Heart left ventricle (tissue), 13 donors: ENCODE results near the gene NDUFV1.

Experiments
- POLR2A ChIP-seq, 2 donors: fragments of 450-650 bp; IDR thresholded peaks; one replicate each; pipeline ENCODE4 v1.6.1; 2017; ENCODE audit warnings: antibody characterized with exemption in 2 of 2, mild to moderate bottlenecking in 2 of 2, moderate library complexity in 2 of 2
- TF ChIP-seq, protein P1 (sequence below), 12 donors: fragments of 200-600 bp; sonication (generic) in 4 of 12; IDR thresholded peaks; one replicate each; pipeline versions ENCODE4 v1.5.0 to v1.8.0; 2018 to 2022; ENCODE audit warnings: antibody characterized with exemption in 12 of 12, mild to moderate bottlenecking in 5 of 12
- donor health status: ischemic (EF 13 %, LVEDD 7.1; RV severe dilation, severe dysfunction).
- donor health status: DM: no; HTN: yes; CAD: no.
- donor health status: DM: no; HTN: no; CAD: no.
- donor health status: ischemic (EF 25% LVEDD 6.9; RV normal size, moderate dysfunction).
- donor health status: ischemic (EF 25% LVEDD 5.7; RV mildly dilated, moderate dysfunction).
- donor health status: ischemic (EF 35%, LVEDD 5.7; RV mildly dilated, moderate dysfunction).
- donor health status: nonischemic (EF 11% LVEDD 7.7; RV severe dilation, severe dysfunction).
- donor health status: DM: yes; HTN: yes; CAD: no.
- donor health status: PGD.
- donor health status: ischemic (EF 29% LVEDD 5.4; RV normal size, mild dysfunction).
- donor health status: nonischemic (EF 23%, LVEDD 6.1; RV moderate dilation, normal function).

DNA sequence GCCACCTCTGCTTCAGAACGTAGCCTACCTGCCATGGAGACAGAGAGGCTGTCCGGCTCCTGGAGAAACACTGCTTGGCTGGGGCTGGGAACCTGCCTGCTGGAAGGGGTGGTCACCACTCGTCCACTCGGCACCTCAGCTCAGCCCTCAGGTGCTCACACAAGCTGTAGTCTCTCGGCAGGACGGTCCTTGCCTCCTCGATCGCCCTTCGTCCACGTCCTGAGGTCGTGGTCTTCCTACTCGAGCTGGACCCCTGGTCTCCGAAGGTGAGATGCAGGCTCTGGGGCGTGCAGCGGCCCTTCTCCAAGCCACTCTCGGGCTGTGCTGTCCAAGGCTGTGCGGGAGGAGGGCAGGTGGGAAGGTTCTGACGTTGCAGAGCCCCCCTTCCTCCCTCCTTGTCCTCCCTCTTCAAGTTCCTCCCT, 32.7 kb downstream of the NDUFV1 start, which contains the start of gene TBX10:
- TF ChIP-seq, protein P1, sequence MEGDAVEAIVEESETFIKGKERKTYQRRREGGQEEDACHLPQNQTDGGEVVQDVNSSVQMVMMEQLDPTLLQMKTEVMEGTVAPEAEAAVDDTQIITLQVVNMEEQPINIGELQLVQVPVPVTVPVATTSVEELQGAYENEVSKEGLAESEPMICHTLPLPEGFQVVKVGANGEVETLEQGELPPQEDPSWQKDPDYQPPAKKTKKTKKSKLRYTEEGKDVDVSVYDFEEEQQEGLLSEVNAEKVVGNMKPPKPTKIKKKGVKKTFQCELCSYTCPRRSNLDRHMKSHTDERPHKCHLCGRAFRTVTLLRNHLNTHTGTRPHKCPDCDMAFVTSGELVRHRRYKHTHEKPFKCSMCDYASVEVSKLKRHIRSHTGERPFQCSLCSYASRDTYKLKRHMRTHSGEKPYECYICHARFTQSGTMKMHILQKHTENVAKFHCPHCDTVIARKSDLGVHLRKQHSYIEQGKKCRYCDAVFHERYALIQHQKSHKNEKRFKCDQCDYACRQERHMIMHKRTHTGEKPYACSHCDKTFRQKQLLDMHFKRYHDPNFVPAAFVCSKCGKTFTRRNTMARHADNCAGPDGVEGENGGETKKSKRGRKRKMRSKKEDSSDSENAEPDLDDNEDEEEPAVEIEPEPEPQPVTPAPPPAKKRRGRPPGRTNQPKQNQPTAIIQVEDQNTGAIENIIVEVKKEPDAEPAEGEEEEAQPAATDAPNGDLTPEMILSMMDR (IDR thresholded peaks at IDR 0.05), result no peak
- no peak for TF ChIP-seq POLR2A (IDR thresholded peaks at IDR 0.05)
